ENCODE data around the gene RALGPS2. TPM values are rescaled to one million over a fixed set of nuclear protein-coding genes. Genes with fewer than 3 reads are reported as not detected.

RALGPS2 gene
- total and polyA plus RNA-seq, 2 of the 8 experiments (the other 6 are each of a cell fraction or from before 2014, with no cell fraction given): 6.7 to 38.0 TPM

GRCh38 chr1:178692564-178693327 lies 32.3 kb upstream of the RALGPS2 start (continued):
- TF ChIP-seq SAP30 (IDR thresholded peaks at IDR 0.05; ENCODE audit: insufficient read depth, insufficient replicate concordance, low read length) (no peak), RNF2 (IDR thresholded peaks at IDR 0.05; ENCODE audit: borderline replicate concordance, low read depth, low read length, missing control alignments, poor library complexity, severe bottlenecking) (no peak), RXRA (IDR thresholded peaks at IDR 0.05; ENCODE audit: insufficient read depth, low read depth, low read length) (no peak), SP1 (IDR thresholded peaks at IDR 0.05; ENCODE audit: low read depth, low read length) (no peak), CBX5 (IDR thresholded peaks at IDR 0.05; ENCODE audit: low read depth, low read length) (no peak), TCF12 (IDR thresholded peaks at IDR 0.05; ENCODE audit: low read depth, low read length) (no peak), USF2 (IDR thresholded peaks at IDR 0.05; ENCODE audit: low read length) (no peak), TAF1 (IDR thresholded peaks at IDR 0.05; ENCODE audit: low read depth, low read length) (no peak), CREB1 (IDR thresholded peaks at IDR 0.05) (no peak), ATF2 (IDR thresholded peaks at IDR 0.05; ENCODE audit: low read length) (no peak), NANOG (IDR thresholded peaks at IDR 0.05; ENCODE audit: insufficient read depth, low read depth, low read length, poor library complexity, severe bottlenecking) (no peak)
